ENCODE data around the gene C22orf23. TPM values are rescaled to one million over a fixed set of nuclear protein-coding genes. Genes with fewer than 3 reads are reported as not detected.
A peak's percentile ranks its signal among the peaks of the same experiment; 100 is the strongest.

The C22orf23 gene
- total RNA-seq = under 0.01 TPM

GRCh38 chr22:37953437-37954179 is at the start of gene C22orf23, which contains the start of gene POLR2F:
TSS of gene C22orf23 (minus strand) at chr22:37953601. CDS start at chr22:37953149, 452 bp downstream.
TSS of gene POLR2F (plus strand) at chr22:37953699. CDS start at chr22:37953788, 89 bp downstream.
- DNase-seq (ENCODE audit: low read depth in 2 of 3, low spot score in 2 of 3) = peak; percentile 94 to 98 (median 95)

GRCh38 chr22:37999640-38000272 is 46.4 kb upstream of the C22orf23 start:
- peak in 2 of 3 donors; percentile 73 to 81 for DNase-seq (ENCODE audit: low read depth in 2 of 3, low spot score in 2 of 3)

- no peak for DNase-seq (ENCODE audit: low read depth in 2 of 3, low spot score in 2 of 3)
Measured at GRCh38 chr22:37999236-37999635, 45.8 kb upstream of the C22orf23 start.

- DNase-seq (ENCODE audit: low read depth in 2 of 3, low spot score in 2 of 3) = no peak
Measured at GRCh38 chr22:37998543-37998942, 45.1 kb upstream of the C22orf23 start.

- DNase-seq (ENCODE audit: low read depth in 2 of 3, low spot score in 2 of 3) = peak in 1 of 3 donors; percentile 22
Measured at GRCh38 chr22:37996515-37997246, 43.3 kb upstream of the C22orf23 start.

GRCh38 chr22:37996079-37996478 is 42.7 kb upstream of the C22orf23 start:
- DNase-seq (ENCODE audit: low read depth in 2 of 3, low spot score in 2 of 3) = peak in 2 of 3 donors; percentile 72 to 87

- no peak for DNase-seq (ENCODE audit: low read depth in 2 of 3, low spot score in 2 of 3)
Measured at GRCh38 chr22:37995460-37995859, 42.1 kb upstream of the C22orf23 start.

GRCh38 chr22:37994982-37995381 is 41.6 kb upstream of the C22orf23 start:
- no peak for DNase-seq (ENCODE audit: low read depth in 2 of 3, low spot score in 2 of 3)

- no peak for DNase-seq (ENCODE audit: low read depth in 2 of 3, low spot score in 2 of 3)
Measured at GRCh38 chr22:37994049-37994448, 40.6 kb upstream of the C22orf23 start.

GRCh38 chr22:37991731-37992442 is 38.5 kb upstream of the C22orf23 start:
- DNase-seq (ENCODE audit: low read depth in 2 of 3, low spot score in 2 of 3) = no peak

GRCh38 chr22:37990862-37991261 is 37.5 kb upstream of the C22orf23 start:
- DNase-seq (ENCODE audit: low read depth in 2 of 3, low spot score in 2 of 3) = no peak

- no peak for DNase-seq (ENCODE audit: low read depth in 2 of 3, low spot score in 2 of 3)
Measured at GRCh38 chr22:37990301-37990700, 36.9 kb upstream of the C22orf23 start.

- DNase-seq (ENCODE audit: low read depth in 2 of 3, low spot score in 2 of 3) = no peak
Measured at GRCh38 chr22:37989146-37990045, 36.0 kb upstream of the C22orf23 start.

GRCh38 chr22:37986371-37986770 is 33.0 kb upstream of the C22orf23 start:
- peak in 1 of 3 donors; percentile 29 for DNase-seq (ENCODE audit: low read depth in 2 of 3, low spot score in 2 of 3)

- DNase-seq (ENCODE audit: low read depth in 2 of 3, low spot score in 2 of 3) = no peak
Measured at GRCh38 chr22:37985751-37986281, 32.4 kb upstream of the C22orf23 start.

- DNase-seq (ENCODE audit: low read depth in 2 of 3, low spot score in 2 of 3) = no peak
Measured at GRCh38 chr22:37985050-37985585, 31.7 kb upstream of the C22orf23 start.

- DNase-seq (ENCODE audit: low read depth in 2 of 3, low spot score in 2 of 3) = no peak
Measured at GRCh38 chr22:37983860-37984791, 30.7 kb upstream of the C22orf23 start, which contains the start of gene SOX10. TSS of gene SOX10 (minus strand) at chr22:37984555. CDS start at chr22:37983784, 771 bp downstream.
